BE2C (cell line): ENCODE data around the gene SMG6.

Experiments used
- DNase-seq: peaks from one replicate; pipeline ENCODE4 v3.0.0-alpha.2; 2020
- H3K27me3 ChIP-seq: fragments of 250-450 bp; sonication (Bioruptor Pico); 2 replicates; pipeline ENCODE4 v1.5.1; 2020; ENCODE audit warnings: mild to moderate bottlenecking
- H3K36me3 ChIP-seq: fragments of 250-450 bp; sonication (Bioruptor Pico); 2 replicates; pipeline ENCODE4 v1.5.1; 2020; ENCODE audit warnings: mild to moderate bottlenecking
- H3K4me1 ChIP-seq: fragments of 250-450 bp; sonication (Bioruptor Pico); 2 replicates; pipeline ENCODE4 v1.5.1; 2020
- H3K4me3 ChIP-seq: 2 replicates; pipeline ENCODE4 v1.5.1; 2011; ENCODE audit warnings: low read depth, low read length
- H3K9me3 ChIP-seq: fragments of 250-450 bp; sonication (Bioruptor Pico); 2 replicates; pipeline ENCODE4 v1.5.1; 2020
- CTCF ChIP-seq: IDR thresholded peaks from 2 replicates; pipeline ENCODE4 v1.5.1; 2012; ENCODE audit warnings: mild to moderate bottlenecking, low read depth, low read length

SMG6 gene

GRCh38 chr17:2343421-2343820 is 39.8 kb upstream of the SMG6 start:
- TF ChIP-seq CTCF = no peak
- no peaks in the 10 kb centered on the region for H3K9me3 ChIP-seq
- no peaks in the 10 kb centered on the region for H3K36me3 ChIP-seq
- peaks cover 4% of the 10 kb centered on the region; the same call in 1 of the 2 replicates for H3K4me1 ChIP-seq
- no peak for DNase-seq
- no peaks in the 10 kb centered on the region for H3K27me3 ChIP-seq
- no peak overlapping the region for H3K4me3 ChIP-seq

- Histone ChIP-seq H3K4me3 (peak overlapping the region; percentile 53), H3K27me3 (no peaks in the 10 kb centered on the region), H3K9me3 (no peaks in the 10 kb centered on the region), H3K36me3 (peaks cover 21% of the 10 kb centered on the region), H3K4me1 (no peaks in the 10 kb centered on the region)
- TF ChIP-seq CTCF = no peak
- DNase-seq = no peak
Measured at GRCh38 chr17:2338315-2338657, 34.7 kb upstream of the SMG6 start.

- Histone ChIP-seq H3K36me3 (peaks cover 27% of the 10 kb centered on the region), H3K27me3 (no peaks in the 10 kb centered on the region), H3K4me1 (no peaks in the 10 kb centered on the region), H3K9me3 (no peaks in the 10 kb centered on the region), H3K4me3 (peak overlapping the region; percentile 53)
- peak; percentile 67 for DNase-seq
- no peak for TF ChIP-seq CTCF
Measured at GRCh38 chr17:2337544-2338314, 34.1 kb upstream of the SMG6 start.

GRCh38 chr17:2336852-2337543 is 33.4 kb upstream of the SMG6 start, which contains the start of gene SGSM2:
TSS of gene SGSM2 (plus strand) at chr17:2337501. CDS start at chr17:2337689, 188 bp downstream.
- Histone ChIP-seq H3K4me3 (peak within 1 kb of the TSS; percentile 91), H3K36me3 (peaks cover 31% of the 10 kb centered on the region), H3K9me3 (no peaks in the 10 kb centered on the region), H3K27me3 (no peaks in the 10 kb centered on the region), H3K4me1 (no peaks in the 10 kb centered on the region)
- TF ChIP-seq CTCF = no peak
- peak; percentile 77 for DNase-seq

- Histone ChIP-seq H3K27me3 (no peaks in the 10 kb centered on the region), H3K36me3 (peaks cover 38% of the 10 kb centered on the region), H3K9me3 (no peaks in the 10 kb centered on the region), H3K4me1 (no peaks in the 10 kb centered on the region), H3K4me3 (peak within 1 kb of the TSS; percentile 91)
- no peak for TF ChIP-seq CTCF
- peak; percentile 88 for DNase-seq
Measured at GRCh38 chr17:2336215-2336851, 32.7 kb upstream of the SMG6 start, which contains the start of gene TSR1. TSS of gene TSR1 (minus strand) at chr17:2336457. CDS start at chr17:2336427, 30 bp downstream.
